GM21447 (cell line): ENCODE measurements around the gene TNFAIP8L1.
"Not testable (repeated sequence)": the region's sequence is repeated elsewhere in the genome, so short reads cannot be mapped to it uniquely, and the experiment has no call there.

Experiments
- ATAC-seq: cut with Tn5 transposase; IDR thresholded peaks from one replicate; pipeline ENCODE4 v1.9.1; 2021; ENCODE audit not compliant: unreplicated experiment

TNFAIP8L1 gene

GRCh38 chr19:4638828-4639530 lies at the start of gene TNFAIP8L1:
TNFAIP8L1 (plus strand) TSS chr19:4639516; CDS start chr19:4651870, 12,354 bp downstream.
- peak; percentile 69 for ATAC-seq

DNA sequence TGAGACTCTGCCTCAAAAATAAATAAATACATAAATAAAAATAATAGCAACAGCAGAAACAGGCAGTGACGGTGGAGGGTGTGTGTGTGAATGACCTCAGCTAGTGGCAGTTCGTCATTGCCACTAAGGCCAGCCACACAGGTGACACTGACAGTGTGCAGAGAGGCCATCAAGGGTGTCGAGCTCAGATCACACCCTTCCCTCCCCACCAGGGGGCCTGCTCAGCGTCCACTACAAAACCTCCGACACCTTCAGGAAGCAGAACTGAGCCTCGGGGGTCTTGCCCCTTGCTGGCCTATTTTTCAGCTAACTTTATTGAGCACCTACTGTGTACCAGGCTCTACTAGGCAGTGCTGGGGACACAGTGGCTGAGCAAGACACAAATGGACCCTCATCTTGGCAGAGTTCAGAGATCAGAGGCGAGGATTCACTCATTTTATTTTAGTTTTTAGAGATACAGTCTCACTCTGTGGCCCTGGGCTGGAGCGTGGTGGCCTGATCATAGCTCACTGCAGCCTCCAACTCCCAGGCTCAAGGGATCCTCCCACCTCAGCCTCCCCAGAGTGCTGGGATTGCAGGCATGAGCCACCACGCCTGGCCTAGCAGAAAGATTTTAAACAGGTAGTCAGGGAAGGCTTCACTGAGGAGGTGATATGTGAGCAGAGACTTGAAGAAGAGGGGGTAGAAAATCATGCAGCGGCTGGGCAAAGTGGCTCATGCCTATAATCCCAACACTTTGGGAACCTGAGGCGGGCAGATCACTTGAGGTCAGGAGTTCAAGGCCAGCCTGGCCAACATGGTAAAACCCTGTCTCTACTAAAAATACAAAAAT lies 49.5 kb upstream of the TNFAIP8L1 start:
- no peak for ATAC-seq

GRCh38 chr19:4590559-4590958 lies 48.8 kb upstream of the TNFAIP8L1 start:
- ATAC-seq: no peak

DNA sequence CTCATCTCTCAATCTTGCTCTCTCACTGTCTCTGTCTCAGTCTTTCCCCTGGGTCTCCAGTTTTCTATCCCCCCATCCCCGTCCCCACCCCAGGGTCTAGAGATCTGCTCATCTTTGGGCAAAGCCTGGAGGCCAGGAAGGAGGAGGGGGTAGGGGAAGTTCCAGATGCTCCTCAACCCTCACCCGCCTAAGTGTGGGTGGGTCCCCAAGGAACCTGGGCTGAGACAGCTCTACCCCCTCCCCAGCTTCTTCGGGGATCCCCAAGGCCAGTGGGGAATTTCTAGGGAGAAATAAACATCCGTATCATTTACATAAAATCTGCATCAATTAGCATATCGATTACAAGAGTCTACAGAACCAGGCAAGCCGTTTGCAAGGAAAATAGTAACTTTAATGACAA lies 48.0 kb upstream of the TNFAIP8L1 start:
- no peak for ATAC-seq

DNA sequence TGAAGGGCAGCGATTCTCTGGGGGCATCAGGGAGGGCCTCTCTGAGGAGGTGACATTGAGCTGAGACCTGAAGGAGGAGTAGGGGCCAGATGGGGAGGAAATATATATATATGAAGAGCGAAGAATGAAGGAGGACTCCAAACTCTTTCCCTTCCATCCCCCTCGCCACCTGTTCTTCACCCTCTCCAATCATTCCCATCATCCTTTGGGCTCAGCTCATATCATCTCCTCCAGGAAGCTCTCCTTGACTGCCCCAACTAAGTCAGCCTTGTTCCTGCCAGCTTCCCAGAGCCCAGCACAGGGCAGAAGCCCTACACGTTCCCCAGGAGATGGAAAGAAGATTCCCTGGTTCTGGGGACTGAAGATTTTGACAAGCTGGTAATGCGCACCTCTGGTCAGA lies 46.9 kb upstream of the TNFAIP8L1 start:
- no peak for ATAC-seq

- no peak for ATAC-seq
Observed at GRCh38 chr19:4593409-4593851, 45.9 kb upstream of the TNFAIP8L1 start.

- no peak for ATAC-seq
Observed at GRCh38 chr19:4594201-4594600, 45.1 kb upstream of the TNFAIP8L1 start.

- not testable (repeated sequence) for ATAC-seq
Observed at GRCh38 chr19:4595158-4595557, 44.2 kb upstream of the TNFAIP8L1 start.

DNA sequence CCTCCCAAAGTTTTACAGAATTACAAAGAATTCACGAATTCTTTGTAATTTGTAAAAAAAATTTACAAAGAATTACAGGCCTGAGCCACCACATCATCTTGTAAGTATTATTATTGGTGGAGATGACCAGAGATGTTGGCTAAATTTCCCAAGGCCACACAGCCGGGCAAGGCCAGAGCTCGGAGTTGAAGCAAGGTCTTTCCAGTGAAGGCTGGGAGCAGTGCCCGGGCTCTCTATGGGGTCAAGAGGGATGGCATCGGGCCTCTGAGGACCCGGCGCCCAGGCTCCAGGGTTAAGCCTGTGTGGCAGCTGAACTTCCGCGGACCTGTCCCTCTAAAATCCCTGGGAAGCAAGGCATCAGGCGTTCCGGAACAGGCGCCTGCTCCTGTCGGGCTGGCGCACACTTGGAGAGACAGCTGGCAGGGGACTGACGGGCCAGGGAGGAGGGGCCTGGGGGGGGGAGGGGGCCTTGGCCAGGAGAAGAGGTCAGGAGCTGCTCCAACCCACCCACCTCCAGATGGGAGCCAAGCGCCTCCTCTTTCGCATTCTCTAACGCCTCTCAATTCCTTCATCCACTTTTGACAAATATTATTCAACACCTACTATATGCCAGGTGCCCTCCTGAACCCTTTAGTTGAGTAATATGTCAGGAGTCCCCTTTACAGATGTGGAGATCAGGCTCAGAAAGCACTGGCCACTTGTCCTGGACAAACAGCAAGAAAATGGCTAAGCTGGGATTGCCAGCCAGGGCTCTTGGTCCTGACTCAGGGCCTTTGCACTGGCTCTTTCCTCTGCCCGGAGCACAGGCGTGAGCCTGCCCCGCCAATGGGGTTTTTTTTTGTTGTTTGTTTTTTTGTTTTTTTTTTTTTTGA lies 43.0 kb upstream of the TNFAIP8L1 start:
- ATAC-seq: no peak

DNA sequence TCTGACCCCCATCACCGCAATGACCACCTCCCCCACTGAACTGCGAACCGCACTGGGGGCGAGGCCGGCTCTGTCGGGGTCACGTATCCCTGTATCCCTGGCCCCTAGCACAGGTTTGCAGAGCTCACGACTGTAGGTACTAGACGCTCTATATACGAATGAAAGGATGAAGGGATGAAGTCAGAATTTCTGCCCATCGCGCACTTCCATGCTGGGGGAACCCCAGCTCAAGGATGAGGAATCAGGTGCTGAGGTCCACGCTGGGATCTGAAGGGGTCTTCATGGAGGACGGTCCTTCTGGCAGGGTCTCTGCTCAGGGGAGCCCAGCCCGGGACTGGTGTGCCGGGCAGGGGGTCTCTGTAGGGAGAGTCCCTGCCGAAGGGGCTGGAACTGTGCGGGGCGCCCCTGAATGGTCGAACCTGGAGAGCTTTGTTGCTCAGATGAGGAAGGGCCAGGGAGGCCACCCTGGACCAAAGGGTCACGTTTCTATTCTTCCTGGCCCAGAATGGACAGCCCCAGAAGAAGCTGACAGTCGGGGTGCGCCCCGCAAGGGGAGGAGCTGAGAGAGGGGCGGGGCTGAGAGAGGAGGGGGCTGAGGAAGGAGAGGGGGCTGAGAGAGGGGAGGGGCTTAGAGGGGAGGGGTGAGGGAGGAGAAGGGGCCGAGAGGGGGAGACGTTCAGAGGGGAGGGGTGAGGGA lies 41.9 kb upstream of the TNFAIP8L1 start:
- no peak for ATAC-seq

- no peak for ATAC-seq
Observed at GRCh38 chr19:4597975-4598671, 41.2 kb upstream of the TNFAIP8L1 start.

GRCh38 chr19:4598712-4599111 lies 40.6 kb upstream of the TNFAIP8L1 start:
- no peak for ATAC-seq

DNA sequence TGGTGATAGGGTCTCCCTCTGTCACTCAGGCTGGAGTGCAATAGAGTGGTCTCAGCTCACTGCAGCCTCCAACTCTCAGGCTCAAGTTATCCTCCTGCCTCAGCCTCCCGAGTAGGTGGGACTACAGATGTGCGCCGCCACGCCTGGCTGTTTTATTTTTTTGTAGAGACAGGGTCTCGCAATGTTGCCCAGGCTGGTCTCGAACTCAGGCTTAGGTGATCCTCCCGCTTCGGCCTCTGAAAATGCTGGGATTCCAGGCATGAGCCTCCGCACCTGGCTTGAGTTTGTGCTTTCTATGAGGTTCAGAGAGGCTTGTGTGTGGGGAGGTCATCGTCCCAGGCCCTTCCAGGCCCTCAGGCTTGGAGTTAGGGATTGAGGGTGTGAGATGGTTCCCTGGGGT lies 39.2 kb upstream of the TNFAIP8L1 start:
- no peak for ATAC-seq

DNA sequence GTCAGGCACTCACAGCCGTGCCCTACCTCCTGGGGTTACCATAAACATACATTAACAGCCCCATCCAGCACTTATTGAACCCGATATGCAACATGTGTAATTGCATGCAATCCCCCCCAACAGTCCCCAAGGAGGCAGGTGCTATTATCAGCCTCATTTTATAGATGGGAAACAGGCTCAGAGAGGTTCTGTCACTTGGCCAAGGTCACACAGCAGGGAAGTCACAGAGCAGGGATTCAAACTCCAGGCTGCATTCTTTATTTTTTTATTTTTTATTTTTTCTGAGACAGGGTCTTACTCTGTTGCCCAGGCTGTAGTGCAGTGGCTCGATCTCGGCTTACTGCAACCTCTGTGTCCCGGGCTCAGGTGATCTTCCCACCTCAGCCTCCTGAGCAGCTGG lies 38.4 kb upstream of the TNFAIP8L1 start:
- ATAC-seq: no peak

- no peak for ATAC-seq
Observed at GRCh38 chr19:4602173-4602788, 37.0 kb upstream of the TNFAIP8L1 start.

GRCh38 chr19:4602915-4603314 lies 36.4 kb upstream of the TNFAIP8L1 start:
- ATAC-seq: no peak

GRCh38 chr19:4604912-4605311 lies 34.4 kb upstream of the TNFAIP8L1 start:
- ATAC-seq: no peak

DNA sequence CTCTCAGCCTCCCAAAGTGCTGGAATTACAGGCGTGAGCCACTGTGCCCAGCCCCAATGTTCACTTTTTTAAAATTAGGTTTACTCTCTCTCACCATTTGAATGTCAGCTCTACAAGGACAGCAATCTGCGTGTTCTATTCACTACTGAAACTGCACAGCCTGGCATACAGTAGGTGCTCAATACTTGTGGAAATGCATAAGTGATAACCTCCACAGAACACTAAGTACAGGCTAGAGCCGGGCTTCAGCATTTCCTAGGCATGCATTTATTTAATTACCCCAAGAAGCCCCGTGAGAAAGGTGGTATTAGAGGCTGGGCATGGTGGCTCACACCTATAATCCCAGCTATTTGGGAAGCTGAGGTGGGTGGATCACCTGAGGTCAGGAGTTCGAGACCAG lies 33.1 kb upstream of the TNFAIP8L1 start:
- ATAC-seq: no peak

GRCh38 chr19:4606921-4607678 lies 32.2 kb upstream of the TNFAIP8L1 start:
- no peak for ATAC-seq
